Right lobe of liver (tissue), 4 donors: ENCODE measurements around the gene GNB4.

Experiments
- POLR2A ChIP-seq: fragments of 450-650 bp; IDR thresholded peaks from one replicate; pipeline ENCODE4 v1.6.1; 2017; ENCODE audit warnings: antibody characterized with exemption, mild to moderate bottlenecking
- TF ChIP-seq, protein P1 (sequence below), 4 donors: fragments of 200-600 bp in 3 of 4; fragments of 450-650 bp in 1 of 4; IDR thresholded peaks; one replicate each; pipeline versions ENCODE4 v1.5.1 to v1.8.0; 2016 to 2022; ENCODE audit warnings: antibody characterized with exemption in 4 of 4, mild to moderate bottlenecking in 2 of 4
- donor health status: DM: no; HTN: no; CAD: no.
- donor health status: DM: no; HTN: no; CAD: no.
- donor health status: DM: no; HTN: yes; CAD: no.

DNA sequence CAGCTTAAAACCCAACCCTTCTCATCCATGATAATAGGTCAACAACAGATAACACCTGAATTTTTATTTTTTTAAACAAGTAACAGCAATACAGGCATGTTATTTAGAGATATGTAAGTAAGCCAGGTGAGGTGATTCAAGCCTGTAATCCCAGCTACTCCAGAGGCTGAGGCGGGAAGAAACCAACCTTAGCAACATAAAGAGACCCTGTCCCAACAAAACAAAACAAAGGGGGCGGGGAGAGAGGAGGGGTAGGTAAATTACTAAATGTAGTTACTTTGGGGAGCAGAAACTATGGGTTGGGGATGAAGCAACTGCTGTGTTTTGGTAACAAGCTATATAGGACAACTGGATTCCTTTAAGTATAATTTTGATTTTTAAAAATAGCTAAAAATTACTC lies 47.0 kb downstream of the GNB4 start:
- no peak for TF ChIP-seq POLR2A
- TF ChIP-seq, protein P1, sequence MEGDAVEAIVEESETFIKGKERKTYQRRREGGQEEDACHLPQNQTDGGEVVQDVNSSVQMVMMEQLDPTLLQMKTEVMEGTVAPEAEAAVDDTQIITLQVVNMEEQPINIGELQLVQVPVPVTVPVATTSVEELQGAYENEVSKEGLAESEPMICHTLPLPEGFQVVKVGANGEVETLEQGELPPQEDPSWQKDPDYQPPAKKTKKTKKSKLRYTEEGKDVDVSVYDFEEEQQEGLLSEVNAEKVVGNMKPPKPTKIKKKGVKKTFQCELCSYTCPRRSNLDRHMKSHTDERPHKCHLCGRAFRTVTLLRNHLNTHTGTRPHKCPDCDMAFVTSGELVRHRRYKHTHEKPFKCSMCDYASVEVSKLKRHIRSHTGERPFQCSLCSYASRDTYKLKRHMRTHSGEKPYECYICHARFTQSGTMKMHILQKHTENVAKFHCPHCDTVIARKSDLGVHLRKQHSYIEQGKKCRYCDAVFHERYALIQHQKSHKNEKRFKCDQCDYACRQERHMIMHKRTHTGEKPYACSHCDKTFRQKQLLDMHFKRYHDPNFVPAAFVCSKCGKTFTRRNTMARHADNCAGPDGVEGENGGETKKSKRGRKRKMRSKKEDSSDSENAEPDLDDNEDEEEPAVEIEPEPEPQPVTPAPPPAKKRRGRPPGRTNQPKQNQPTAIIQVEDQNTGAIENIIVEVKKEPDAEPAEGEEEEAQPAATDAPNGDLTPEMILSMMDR (IDR thresholded peaks at IDR 0.05) = no peak
